ENCODE measurements around the gene RAET1G.
A peak's percentile ranks its signal among the peaks of the same experiment; 100 is the strongest.
"Not testable (repeated sequence)": the region's sequence is repeated elsewhere in the genome, so short reads cannot be mapped to it uniquely, and the experiment has no call there.

RAET1G gene

DNA sequence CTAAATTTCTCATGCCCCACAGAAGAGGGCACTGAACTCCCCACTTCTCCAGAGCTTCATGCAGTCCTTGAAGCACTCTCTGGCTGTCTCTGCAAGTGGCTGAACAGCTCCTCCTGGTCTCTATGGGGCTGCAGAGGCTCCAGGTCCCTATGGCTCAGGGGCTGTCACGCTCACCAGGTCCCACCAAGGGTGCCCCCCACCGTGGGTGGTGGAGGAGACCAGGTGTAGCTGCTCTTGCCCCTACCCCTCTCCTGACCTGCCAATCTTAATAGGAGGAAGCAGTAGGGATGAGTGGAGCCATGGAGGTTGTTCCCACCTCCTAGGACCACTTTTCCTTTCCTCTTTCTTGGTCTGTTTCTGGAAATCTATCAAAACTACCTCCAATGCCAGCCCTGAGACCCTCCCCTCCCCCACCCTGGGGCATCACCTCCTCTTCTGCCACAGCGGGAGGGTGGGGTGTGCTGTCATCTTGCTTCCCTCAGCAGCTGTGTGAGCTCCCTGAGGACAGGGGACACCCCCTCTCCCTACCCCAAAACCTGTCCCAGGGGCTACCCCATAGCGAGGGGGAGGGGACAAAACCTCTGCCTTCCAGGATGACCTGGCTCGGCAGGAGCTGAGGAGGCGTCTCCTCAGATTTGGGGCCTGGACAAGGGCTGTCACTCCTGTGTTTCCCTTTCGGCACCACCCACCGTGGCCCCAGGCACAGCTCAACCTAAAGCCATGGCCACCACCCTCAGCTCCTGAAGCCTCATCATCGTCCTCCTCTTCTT lies 13.0 kb downstream of the RAET1G start:
- peak; percentile 33 for DNase-seq

DNA sequence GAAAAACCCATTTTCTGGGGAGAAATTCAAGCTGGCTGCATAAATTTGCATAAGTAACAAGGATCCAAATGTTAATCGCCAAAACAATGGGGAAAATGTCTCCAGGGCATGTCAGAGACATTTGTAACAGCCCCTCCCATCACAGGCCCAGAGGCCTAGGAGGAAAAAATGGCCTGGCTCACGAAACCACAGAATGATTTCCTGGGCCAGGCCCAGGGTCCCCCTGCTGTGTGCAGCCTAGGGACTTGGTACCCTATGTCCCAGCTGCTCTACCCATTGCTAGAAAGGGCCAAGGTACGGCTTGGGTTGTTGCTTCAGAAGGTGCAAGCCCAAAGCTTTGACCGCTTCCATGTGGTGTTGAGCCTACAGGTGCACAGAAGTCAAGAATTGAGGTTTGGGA lies 14.4 kb downstream of the RAET1G start:
- not testable (repeated sequence) for DNase-seq

DNA sequence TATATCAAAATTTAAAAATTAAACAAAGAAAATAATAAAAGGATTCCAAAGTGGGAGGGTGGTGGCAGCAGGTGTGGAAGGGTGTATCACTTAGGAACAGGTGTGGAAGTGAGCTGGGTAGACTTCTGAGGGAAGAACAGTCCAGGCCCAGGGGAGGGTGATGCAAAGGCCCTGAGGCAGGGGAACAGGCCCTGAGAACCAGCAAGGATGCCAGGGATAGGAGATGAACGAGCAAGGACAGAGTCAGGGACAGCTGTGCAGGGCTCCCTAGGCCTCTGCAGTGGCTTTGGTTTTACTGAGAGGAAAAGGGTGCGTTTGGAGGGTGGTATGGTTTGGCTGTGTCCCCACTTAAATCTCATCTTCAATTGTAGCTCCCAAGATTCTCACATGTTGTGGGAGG lies 15.6 kb downstream of the RAET1G start:
- DNase-seq: no peak

DNA sequence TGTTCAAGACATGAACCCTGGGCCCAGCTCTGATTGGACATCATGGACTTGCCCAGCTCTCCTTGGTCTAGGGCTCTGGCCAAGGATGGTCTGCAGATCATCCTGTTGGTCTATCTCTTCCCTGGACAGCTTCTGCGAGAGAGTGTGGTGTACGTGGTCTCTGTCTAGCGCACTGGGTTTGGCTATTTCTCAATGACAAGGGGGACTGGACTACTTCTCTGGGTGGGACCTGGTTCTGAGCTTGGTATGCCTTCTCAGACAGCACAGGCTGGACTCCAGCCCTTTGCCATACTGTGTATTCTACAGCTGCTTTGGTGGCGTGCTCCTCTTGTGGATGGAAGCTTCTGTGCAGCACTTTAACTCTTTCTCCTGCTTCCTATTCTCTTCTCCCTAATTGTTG lies 16.5 kb downstream of the RAET1G start:
- peak; percentile 24 for DNase-seq

DNA sequence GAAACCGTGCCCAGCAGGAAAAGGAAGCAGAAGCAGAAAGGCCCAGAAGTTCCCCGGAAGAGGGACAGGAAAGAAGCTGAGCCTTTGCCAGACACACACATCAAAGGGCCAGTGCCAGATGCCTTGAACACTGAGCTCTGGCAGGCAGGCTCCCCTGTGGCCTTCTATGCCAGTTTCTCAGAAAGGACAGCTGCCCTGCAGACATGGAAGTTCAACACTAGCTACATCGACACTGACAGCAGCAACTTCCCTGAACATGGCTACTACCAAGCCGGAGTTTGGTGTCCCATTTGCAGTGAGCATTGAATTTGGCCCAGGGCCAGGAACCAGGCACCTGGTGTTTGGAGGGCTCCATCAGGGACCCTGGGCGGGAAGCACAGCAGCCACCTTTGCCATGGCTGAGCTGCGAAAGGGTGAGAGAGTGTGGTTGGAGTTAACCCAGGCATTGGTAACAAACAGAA lies 17.0 kb downstream of the RAET1G start:
- DNase-seq: peak; percentile 41

DNA sequence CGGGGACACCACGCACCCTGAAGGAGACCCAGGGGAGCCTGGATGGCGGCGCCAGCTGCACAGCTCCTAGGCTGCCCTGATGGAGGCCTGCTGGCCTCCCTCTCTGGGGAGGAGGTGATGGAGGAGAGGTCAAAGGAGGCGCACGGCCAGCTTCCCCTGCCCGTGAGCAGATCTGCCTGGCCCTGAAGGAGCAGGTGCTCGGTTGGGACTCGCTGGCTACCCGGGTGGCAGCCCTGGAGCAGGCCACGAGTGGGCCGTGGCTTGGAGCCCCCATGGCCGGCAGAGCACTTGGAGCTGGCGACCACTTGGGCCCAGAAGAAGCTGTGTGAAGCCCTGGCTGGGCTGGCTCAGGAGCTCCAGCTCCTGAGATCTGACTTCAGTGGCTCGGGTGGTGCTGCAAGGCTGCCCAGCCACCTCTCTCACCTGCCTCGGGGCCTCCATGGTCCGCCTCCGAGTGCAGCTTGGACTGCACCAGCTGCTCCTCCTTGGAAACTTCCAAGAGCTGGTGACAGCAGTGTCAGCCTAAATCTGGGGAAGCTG lies 17.5 kb downstream of the RAET1G start:
- peak; percentile 21 for DNase-seq

DNA sequence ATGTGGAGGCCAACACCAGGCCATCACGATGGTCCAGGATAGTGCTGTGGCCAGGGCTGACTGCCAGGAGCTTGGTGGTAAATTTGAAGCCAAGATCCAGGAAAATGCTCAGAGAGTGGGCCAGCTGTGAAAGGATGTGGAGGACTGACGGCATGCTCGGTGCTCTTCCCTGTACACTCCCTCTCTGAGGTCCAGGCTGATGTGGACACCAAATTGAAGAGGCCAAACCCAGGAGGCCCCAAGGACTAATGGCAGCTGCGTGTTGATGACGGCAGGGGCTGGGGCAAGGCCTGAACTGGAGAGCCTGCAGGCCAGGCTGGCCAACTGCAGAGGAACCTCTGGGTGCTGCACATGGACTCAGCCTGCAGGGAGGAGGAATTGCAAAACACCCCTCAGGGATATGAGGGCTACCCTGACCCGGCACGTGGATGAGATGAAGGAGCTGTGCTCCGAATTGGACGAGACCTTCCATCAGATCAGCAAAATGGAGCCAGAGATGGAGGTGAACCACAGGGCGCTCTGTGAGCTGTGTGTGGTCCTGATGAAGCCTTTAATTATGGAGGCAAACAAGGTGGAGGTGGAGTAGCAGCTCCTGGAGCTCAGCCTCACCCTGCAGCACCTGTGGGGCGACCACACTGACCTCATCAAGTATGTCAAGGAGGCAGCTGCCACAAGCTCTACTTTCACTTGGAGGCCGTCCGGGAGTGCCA lies 18.1 kb downstream of the RAET1G start:
- peak; percentile 38 for DNase-seq

DNA sequence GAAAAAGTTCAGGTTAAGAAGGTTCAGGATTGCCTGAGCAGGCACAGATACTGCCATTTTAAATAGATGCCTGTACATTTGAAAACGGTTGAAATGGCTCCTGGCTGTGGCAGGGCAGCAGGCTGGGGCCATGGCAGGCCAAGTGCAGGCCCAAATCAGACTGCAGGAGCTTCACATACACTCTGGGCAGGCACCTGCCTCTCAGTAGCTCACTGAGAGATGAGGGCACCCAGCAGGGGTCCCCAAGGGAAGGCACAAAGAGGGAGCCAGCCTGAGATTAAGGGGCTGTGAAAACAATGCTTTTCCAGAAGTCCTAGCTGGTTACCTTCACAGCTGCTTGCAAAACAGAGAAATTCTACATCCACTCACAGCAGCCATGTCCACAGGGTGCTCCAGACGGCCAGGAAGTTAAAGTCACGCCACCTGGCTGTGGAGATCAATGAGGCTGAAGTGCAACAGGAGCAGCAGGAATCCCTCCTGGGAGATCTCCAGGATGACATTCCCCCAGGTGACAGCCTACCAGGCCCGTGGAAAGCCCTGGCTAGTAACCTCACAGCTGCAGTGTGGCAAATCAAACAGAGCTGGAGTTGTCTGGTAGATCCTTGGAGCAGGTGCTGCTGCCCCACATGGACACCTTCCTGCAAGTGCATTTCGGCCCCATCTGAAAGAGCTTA lies 18.8 kb downstream of the RAET1G start:
- peak; percentile 44 for DNase-seq

DNA sequence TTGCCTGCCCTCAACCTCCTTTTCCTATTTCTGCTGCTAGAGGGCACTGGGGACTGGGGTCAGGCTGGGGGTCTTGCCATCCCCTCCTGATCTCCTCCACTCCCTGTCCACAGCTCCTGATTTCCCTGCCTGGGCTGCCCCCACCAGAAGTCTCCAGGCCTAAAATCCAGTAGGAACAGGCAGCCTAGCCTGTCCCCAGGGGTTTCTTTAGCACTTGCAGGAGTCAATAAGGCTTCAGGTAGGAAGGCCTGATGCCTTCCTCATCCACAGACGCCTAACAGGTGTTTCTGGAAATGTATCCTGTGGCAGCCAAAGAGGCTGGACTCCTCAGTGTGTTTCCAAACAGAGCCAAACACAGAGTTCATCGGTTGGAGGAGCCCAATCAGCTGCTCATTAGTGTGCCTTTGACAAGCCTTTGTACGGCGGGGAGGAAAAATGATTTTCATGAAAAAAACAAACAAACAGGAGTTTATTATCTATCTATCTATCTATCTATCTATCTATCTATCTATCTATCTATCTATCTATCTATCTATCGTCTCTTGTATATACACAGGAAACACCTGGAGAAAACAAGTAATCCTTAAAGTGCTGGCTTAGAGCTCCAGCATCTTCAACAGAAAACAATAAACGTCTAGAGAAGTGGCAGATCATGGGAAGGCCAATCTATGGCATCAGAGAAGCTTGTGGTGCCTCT lies 21.3 kb downstream of the RAET1G start:
- peak; percentile 43 for DNase-seq

DNA sequence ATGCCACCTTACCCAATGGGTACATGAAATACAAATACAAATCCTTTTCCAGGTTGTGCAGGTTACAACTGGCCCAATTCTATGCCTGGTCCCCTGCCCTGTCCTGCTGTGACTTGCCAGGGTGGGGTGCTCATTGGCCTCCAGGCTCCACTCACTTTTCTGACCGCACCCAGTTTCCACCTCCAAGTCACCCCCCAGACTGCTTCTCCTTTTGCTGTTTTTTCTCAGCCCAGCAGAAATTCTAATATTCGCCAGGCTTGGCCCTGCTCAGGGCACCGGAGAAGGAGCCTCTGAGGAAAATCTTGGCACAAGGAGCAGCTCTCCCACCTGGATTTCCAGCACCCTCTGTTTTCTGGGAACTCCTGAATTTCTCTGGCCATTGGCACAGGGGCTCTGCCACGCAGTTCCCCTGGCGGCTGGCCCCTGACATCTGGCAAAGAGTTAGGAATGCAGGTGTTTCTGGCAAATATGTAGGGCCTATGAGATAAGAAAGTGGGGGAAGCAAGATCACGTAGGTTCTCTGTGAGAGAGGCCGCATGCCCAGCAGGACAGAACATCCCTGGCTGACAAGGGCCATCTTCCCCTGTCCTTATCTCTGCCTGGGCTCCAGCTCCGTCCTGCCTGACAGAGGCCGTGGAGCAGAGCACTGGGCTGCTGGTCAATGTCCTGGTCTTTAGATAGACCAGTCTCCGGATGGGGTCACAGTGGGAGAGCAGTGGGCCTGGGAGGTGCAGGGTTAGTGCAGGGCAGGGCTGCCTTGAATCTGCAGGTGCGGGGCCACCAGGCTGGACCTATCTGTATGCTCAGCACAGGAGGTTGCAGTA lies 22.1 kb downstream of the RAET1G start:
- DNase-seq: no peak

DNA sequence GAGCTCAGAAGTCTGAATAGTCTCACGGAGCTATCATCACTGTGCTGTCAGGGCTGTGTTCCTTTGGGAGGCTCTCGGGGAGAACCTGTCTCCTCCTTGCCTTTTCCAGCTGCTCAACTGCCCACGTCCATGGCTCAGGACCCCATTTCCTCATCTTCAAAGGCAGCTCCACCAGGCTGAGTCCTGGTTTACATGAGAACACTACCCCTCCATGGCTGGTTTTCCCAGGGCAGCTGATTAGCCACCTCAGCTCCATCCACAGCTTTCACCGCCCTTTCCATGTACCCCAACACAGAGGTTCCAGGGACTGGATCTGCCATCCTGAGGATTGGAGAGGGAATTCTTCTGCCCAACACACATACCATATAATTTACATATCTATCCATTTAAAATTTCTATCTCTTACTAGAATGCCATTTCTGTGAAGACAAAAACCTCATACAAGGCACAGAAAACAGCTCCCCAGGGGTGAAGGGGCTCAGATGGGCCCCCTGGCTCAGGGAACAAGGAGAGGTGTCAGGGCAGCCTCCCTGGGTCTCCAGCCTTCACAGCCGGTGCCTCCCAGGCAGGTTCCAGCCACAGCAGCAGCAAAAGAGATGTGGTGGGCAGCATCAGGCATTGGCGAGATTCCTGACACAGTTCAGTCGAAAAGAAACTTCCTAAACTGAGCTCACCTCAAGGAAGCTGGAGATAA lies 22.8 kb downstream of the RAET1G start:
- peak; percentile 42 for DNase-seq

DNA sequence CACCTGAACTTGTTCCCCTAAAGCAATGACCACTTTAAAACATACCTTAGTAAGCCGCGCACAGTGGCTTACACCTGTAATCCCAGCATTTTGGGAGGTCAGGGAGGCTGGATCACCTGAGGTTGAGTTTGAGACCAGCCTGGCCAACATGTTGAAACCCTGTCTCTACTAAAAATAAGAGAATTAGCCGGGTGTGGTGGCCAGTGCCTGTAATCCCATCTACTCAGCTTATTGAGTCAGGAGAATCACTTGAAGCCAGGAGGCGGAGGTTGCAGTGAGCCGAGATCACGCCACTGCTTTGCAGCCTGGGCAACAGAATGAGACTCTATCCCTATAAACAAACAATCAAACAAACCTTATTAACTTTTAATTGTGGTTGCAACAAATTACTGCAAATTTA lies 23.4 kb downstream of the RAET1G start:
- no peak for DNase-seq

DNA sequence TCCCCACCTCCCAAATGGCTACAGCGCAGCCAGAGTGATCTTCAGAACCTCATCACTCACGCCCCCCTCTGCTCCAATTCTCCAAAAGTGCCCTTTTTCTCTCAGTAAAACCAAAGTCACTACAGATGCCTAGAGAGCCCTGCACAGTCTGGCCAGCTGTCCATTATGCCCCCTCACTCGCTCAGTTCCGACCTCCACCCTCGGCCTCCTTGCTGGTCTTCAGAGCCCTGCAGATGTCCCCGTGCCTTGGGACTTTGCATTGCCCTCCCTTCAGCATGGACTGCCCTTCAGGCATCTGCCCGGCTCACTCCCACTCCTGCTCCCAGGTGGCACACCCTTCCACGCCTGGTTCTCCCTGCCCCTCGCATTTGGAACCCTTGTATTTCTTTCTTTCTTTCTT lies 24.0 kb downstream of the RAET1G start:
- peak; percentile 28 for DNase-seq

DNA sequence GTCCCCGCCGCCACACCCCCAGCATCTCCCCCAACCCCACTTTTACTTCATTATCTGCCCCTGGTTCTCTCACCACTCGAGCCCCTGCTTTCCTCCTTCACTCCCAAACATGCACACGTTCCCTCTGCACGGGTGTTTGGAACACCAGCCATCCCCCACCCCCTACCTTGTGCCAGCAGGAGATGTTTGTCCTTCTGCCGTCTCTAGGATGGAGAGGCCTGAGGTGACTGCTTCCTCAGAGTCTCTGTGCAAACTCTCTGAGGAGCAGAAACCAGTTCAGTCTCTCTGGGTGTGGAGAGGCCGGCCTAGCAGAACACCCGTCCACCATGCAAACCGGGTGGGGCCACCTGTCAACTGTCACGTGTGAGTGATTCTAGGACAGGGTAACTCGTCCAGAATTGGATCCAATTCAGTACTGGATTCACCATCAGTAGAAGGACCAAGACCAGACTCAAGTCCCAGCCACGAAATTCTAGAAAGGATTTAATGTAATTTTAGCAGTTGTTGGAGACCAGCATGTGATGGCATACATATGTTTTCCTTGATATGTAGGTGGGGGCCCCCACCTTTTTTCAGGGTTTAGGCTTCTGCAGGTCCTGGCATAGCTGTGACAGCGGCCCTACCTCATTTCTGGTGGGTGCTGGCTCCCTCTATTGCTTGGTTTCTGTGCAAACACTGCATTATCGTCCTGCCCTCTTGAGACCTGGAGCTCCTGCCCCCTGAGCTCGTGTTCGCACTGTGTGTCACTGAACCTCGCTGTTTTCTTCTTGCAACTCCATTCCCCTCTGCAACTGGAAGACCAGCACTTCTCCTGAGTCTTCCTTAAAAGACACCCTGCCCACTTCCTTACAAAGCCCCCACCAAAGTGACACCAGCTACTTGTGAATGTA lies 24.8 kb downstream of the RAET1G start, which contains the start of gene RAET1E:
Gene RAET1E, minus strand, starts transcription at position 259 of the 890 bp plus-strand sequence. CDS start 7,212 bp downstream, outside the sequence.
- DNase-seq: peak; percentile 38

DNA sequence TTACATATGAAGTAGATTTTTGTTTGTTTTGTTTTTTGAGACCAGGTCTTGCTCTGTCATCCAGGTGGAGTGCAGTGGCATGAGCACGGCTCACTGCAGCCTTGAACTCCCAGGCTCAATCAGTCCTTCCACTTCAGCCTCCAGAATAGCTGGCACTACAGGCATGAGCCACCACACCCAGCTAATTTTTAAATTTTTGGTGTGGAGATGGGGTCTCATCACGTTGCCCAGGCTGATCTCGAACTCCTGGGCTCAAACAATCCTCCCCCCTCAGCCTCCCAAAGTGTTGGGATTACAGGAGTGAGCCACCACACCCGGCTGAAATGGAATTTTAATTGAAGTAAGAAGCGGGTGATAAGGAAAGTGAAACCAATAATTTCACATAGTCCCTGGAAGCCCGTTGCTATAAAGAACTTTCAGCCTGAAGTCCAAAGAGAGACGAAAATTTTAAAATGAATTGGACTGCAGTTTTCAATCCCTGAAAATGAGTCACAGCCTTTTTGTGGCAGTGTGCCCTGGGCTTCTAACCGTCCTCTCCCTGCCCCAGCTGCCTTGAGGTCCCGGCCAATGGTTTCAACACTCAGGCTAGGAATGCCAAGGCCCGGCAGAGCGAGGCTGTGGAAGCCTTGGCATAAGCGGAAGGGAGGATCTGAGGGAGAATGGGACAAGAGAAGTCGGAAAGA lies 25.8 kb downstream of the RAET1G start:
- DNase-seq: peak; percentile 38

DNA sequence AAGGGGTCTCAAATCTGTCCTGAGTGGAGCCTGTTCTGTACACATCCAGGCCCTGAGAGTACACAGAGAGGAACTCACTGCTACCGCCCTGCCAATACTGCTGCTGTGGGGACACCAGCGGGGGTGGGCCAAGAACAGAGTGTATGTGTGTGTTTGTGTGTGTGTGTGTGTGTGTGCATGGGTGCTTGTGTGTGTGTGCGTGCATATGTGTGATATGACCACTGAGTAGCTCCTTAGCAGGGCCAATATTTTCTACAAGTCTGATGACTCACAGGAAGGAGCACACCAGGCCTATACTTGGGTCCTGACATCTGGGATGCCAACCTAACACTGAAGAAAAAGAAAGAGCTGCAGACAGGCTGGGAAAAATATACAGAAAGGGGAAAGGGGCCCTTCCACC lies 26.4 kb downstream of the RAET1G start:
- peak; percentile 53 for DNase-seq

DNA sequence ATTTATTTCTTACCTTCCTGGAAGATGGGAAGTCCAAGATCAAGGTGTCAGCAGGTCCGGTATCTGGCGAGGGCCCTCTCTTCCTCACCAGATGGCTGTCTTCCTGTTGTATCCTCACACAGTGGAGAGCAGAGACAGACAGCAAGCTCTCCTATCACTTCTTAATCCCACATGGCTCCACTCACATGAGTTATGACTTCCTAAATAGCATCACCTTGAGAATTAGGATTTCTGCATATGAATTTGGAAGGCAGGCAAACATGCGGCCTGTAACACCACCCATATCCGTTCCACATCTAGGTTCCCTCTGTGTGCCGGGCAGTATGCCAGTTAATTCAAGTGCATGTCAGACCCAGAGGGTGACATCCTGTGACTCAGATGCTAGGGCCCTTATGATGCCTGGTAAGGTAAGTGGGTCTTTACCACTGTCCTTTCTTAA lies 27.1 kb downstream of the RAET1G start:
- peak; percentile 58 for DNase-seq

DNA sequence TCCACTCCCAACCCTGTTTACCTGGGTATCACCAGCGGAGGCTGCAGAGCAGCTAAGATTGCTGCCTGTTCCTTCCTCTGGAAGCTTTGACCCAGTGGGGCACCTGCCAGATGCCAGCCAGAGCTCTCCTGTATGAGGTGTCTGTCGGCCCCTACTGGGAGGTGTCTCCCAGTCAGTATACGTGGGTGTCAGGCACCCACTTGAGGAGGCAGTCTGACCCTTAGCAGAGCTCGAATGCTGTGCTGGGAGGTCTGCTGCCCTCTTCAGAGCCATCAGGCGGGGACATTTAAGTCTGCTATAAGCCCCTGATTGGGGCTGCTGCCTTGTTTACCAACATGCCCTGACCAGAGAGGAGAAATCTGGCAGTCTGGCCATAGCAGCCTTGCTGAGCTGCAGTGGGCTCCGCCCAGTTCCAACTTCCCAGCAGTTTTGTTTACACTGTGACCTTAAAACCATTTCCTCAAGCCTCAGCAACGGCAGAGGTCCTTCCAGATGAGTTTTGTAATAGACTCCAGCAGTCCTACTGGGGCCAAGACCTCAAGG lies 27.8 kb downstream of the RAET1G start:
- DNase-seq: peak; percentile 40

DNA sequence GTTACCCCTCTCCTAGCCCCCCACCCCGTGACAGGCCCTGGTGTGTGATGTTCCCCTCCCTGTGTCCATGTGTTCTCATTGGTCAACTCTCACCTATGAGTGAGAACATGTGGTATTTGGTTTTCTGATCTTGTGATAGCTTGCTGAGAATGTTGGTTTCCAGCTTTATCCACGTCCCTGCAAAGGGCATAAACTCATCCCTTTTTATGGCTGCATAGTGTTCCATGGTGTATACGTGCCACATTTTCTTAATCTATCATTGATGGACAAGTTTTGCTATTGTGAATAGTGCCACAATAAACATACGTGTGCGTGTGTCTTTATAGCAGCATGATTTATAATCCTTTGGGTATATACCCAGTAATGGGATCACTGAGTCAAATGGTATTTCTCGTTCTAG lies 31.1 kb downstream of the RAET1G start:
- not testable (repeated sequence) for DNase-seq

Measured in activated CD8-positive, alpha-beta memory T cell treated with anti-CD3 and anti-CD28 coated beads for 24 hours (primary cell).